GM21390 (cell line): Measurements from ENCODE around the gene UGP2.

Source experiments
- ATAC-seq: cut with Tn5 transposase; IDR thresholded peaks from one replicate; pipeline ENCODE4 v1.9.1; 2021; ENCODE audit not compliant: unreplicated experiment

Gene UGP2

GRCh38 chr2:63863707-63864106 lies 22.0 kb downstream of the UGP2 start:
- ATAC-seq: no peak

DNA sequence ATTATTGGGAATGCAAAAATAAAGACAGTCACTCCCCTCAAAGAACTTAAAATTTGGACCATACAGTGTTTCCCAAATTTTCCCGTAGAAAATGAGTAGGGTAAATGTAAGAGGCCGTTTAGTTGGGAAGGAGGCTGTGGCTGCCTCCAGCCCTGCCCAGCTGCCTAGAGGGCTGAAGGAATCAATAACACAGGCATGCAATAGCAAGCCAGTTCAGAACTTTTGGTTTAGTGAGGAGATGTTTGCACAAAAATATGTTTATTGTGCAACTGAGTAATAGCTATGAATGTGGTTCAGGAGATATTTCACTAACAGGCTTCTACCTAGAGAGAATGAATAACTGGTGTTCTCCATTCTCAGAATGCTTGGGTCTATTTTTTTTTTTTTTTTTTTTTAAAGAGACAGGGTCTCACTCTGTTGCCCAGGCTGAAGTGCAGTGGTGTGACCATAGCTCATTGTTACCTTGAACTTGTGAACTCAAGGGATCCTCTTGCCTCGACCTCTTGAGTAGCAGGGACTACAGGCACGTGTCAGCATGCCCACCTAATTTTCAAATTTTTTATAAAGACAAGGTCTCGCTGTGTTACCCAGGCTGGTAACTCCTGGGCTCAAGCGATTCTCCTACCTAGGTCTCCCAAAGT lies 23.6 kb downstream of the UGP2 start:
- no peak for ATAC-seq

- ATAC-seq: peak; percentile 55
Measured at GRCh38 chr2:63866009-63866709, 24.5 kb downstream of the UGP2 start.

- no peak for ATAC-seq
Measured at GRCh38 chr2:63870679-63871078, 29.0 kb downstream of the UGP2 start.

GRCh38 chr2:63871864-63872263 lies 30.2 kb downstream of the UGP2 start:
- ATAC-seq: no peak

DNA sequence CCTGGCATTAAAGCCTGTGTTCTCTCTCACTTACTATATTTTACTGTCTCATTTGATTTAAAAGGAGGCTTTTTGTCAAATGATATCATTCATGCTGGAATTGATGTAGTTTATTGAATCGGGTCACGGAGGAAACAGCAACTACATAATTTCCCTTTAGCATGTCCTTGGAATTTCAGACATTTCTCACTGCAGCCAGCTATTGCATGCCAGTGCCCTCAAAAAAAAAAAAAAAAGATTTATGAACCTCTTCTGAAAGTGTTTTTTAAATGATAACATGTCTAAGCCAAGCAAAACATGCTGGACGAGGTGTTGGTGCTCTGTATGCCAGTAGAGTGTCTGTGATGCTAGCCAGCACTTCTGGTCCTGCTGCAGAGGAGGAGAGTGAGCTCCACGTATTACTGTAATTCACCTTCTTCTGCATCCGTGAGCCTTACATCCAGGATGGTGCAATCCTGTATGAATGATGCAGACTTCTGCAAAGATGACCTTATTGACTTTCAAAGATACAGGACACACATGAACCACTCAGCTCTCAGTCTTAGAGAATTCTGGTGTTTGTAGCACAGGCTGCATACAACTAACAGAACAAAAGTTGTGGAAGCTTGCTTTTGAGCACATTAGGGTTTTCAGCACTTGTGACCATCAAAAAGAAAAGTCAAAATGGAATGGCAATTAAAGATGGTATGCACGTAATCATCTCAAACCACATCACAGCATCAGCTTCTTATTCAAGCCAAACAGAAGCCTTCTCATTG lies 31.1 kb downstream of the UGP2 start:
- ATAC-seq: no peak

DNA sequence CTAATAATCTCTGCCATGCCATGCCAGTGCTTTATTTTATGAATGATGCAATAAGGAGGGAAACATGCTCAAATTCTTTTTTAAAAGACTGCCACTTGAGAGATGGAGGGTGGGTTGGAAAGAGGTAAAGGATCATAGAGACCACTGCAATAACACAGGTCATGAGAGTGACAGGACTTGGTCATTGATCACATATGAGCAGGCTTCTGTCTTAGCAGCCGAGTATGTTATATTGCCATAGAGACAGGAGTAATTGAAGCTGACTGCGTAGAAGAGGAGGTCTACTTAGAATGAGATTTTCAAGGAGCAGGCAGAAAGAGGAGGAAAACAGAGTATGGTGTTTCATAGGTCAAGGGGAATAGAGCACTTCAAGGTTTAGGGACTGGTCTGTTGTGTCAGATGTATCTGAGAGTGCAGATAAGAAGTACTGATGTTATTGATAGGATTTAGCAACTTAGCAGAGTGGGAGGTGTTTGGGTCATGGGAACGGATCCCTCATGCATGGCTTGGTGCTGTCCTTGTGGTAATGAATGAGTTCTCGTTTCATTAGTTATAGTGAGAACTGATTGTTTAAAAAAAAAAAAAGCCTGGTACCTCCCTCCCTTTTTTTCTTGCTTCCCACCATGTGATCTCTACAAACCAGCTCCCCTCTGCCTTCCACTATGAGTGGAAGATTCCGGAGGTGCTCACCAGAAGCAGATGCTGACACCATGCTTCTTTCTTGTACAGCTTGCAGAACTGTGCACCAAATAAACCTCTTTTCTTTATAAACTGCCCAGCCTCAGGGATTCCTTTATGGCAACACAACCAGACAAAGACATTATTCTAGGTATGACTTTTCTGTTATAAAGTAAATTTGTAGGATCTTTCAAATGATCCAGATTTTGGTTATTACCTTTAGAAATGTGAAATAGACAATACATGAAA lies 32.8 kb downstream of the UGP2 start:
- ATAC-seq: no peak

DNA sequence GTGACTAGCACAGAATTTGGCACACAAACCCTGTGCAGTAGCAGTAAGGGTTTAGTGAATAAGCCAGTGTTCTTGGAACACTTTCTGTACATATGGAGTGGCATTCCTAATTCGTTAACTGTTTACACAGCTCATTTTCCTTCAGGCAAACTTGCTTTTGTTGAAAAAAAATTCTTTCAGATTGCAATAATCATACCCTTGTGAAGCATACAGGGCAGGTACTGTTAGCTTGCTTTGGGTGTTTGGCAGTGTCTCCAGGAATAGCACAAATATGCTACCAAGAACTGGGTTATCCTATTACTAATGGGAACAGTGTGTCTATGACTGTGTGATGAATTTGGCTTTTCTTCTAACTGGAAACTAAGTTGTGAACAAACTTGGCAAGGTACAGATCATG lies 33.4 kb downstream of the UGP2 start:
- no peak for ATAC-seq

DNA sequence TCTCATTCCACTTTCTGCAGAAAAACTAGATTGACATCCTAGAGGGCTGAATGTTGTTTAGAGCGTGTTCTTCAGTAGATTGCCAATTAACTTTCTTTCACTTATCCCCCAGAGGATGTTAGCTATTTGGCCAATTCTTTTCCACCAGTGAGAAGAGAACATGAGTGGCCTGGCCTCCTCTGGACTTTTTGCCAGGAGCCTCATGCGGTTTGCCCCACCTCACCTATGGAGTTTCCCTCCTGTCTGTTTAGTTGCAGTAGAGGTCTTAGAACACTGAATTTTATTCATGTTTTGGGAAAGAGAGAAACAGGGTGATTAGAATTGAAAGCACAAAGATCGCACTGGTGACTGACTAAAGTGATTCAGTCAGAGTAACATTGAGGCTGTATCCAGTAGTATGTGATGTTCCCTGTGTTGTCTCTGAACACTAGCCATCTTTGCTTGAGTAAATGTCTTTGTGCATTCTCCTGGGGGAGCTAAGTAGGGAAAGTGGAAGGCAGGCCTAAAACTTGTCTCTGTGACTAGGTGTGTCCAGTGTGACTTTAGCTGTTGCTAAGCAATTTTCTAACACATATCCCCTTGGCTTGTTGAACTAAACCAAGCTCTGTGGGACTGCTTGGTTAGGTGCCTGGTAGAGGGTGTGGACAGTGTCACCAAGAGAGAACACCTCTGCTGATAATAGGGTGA lies 34.0 kb downstream of the UGP2 start:
- no peak for ATAC-seq

DNA sequence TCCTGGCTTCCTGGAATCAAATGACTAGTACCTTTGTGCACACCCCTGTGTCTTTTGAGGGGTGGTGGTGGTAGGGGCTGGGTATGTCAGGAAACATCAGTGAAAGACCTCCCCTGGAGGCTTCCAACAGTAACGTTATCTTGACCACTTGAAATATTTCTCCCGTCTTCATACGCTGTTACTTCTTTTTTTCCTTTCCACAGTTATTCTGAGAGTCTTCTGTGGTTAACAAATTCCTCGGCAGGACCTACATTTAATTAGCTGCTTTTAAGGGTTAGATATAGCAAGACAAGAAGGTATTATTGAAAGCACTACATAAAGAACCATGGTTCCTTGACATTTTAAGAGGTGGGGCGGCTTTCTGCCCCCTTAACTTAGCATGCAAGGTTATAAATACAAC lies 34.6 kb downstream of the UGP2 start:
- ATAC-seq: no peak

GRCh38 chr2:63878486-63878885 lies 36.8 kb downstream of the UGP2 start:
- no peak for ATAC-seq

- no peak for ATAC-seq
Measured at GRCh38 chr2:63879876-63880433, 38.3 kb downstream of the UGP2 start.

DNA sequence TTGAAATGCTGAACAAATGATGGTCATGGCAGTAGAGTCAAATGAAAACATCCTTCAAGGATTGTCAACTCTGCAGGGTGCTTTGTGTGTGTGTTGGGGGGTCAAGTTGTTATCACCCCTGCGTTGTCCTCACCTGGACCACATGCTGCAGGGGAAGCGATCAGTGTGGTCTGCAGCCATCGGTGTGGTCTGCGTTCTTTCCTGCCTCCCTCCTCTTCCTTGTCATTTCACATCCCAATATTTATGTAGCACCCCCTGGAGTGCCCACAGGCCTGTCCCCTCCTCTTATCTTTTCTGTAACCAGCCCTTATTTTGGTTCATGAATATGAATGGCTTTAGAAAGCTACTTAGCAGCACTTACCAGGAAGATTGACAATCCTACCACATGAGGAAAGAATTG lies 38.9 kb downstream of the UGP2 start:
- no peak for ATAC-seq

- no peak for ATAC-seq
Measured at GRCh38 chr2:63881205-63881604, 39.5 kb downstream of the UGP2 start.

DNA sequence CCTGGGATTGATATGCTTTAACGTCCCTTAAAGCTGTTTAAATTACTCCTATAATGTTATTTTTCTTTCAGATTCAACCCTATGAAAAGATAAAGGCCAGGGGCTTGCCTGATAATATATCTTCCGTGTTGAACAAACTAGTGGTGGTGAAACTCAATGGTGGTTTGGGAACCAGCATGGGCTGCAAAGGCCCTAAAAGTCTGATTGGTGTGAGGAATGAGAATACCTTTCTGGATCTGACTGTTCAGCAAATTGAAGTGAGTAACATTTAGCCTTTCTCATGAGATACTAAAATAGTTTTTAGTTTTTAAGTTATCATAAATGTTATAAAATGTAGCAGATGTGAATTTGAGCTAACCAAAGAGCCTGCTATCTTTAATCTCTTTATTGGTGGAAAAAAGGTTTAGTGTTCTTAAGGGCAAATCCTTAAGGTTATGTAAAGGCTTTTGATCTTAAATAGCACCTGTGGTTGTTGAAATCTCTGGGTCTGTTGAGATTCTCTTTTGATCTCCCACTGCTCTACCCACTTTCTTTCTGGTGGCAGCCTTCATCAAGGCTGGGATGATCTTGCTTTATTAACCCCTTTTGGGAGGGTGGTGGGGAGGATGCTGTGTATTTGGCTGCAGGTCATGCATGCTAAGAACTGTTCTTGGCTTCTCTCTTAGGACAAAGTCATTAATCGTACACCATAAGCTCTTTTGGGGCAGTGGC lies 40.9 kb downstream of the UGP2 start:
- no peak for ATAC-seq

GRCh38 chr2:63886445-63886844 lies 44.7 kb downstream of the UGP2 start:
- no peak for ATAC-seq

- no peak for ATAC-seq
Measured at GRCh38 chr2:63888053-63888452, 46.4 kb downstream of the UGP2 start.

DNA sequence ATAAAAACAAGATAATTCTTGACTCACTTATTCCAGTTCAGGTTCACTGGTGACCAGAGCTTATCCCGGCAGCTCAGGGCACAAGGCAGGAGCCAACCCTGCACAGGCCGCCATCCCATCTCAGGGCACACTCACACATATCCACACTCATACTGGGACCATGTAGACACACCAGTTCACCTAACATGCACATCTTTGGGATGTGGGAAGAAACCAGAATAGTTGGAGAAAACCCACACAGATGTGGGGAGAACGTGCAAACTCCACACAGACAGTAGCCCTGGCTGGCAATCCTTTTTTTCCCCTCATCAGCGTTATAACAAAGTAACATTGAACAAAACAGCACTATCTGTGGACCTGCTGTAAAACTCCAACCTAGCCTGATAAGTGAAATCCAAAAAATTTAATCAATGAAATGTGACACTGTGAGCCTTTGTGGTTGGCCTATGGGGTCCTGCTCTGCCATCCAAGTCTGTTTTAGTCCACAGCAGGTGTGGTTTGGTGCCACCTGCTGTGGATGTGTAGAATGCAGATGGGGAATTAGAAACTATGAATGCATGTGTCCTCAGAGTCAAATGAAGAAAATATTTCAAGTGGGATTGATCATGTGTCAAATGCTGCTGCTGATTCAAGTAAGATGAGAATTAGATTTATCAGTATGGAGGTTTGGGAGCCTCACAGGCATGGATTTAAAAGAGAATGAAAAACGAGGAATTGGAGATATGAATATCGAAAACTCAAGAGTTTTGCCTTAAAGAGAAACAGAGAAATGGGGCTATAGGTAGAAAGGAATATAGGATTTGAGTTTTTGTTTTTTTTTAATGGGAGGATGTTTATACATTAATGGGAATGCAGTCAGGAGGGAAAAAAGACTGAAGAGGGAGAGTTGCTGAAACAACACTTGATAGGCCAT lies 47.0 kb downstream of the UGP2 start:
- ATAC-seq: peak; percentile 65

- no peak for ATAC-seq
Measured at GRCh38 chr2:63890678-63891077, 49.0 kb downstream of the UGP2 start.
